Ishikawa (cell line): ENCODE data around the gene CLCNKB.

Source experiments
- EP300 ChIP-seq: IDR thresholded peaks from 2 replicates; pipeline ENCODE4 v1.6.1; 2012; ENCODE audit warnings: borderline replicate concordance
- FOXM1 ChIP-seq: IDR thresholded peaks from 2 replicates; pipeline ENCODE4 v1.6.1; 2012; ENCODE audit warnings: low read depth, borderline replicate concordance
- NFIC ChIP-seq: IDR thresholded peaks from 2 replicates; pipeline ENCODE4 v1.6.1; 2012
- RAD21 ChIP-seq: IDR thresholded peaks from 2 replicates; pipeline ENCODE4 v1.6.1; 2012; ENCODE audit warnings: low read depth
- TAF1 ChIP-seq: IDR thresholded peaks from 2 replicates; pipeline ENCODE4 v1.6.1; 2012; ENCODE audit warnings: low read depth, mild to moderate bottlenecking
- TCF12 ChIP-seq: IDR thresholded peaks from 2 replicates; pipeline ENCODE4 v1.6.1; 2012; ENCODE audit warnings: low read depth
- TEAD4 ChIP-seq: IDR thresholded peaks from 2 replicates; pipeline ENCODE4 v1.6.1; 2012
- YY1 ChIP-seq: IDR thresholded peaks from 2 replicates; pipeline ENCODE4 v1.6.1; 2012; ENCODE audit warnings: low read depth
- TF ChIP-seq, protein P1 (sequence below): IDR thresholded peaks from 2 replicates; pipeline ENCODE4 v1.6.1; 2012
- TF ChIP-seq, protein P2 (sequence below): IDR thresholded peaks from 2 replicates; pipeline ENCODE4 v1.6.1; 2012
- TF ChIP-seq, protein P3 (sequence below): IDR thresholded peaks from 2 replicates; pipeline ENCODE4 v1.6.1; 2012; ENCODE audit warnings: low read depth, mild to moderate bottlenecking

DNA sequence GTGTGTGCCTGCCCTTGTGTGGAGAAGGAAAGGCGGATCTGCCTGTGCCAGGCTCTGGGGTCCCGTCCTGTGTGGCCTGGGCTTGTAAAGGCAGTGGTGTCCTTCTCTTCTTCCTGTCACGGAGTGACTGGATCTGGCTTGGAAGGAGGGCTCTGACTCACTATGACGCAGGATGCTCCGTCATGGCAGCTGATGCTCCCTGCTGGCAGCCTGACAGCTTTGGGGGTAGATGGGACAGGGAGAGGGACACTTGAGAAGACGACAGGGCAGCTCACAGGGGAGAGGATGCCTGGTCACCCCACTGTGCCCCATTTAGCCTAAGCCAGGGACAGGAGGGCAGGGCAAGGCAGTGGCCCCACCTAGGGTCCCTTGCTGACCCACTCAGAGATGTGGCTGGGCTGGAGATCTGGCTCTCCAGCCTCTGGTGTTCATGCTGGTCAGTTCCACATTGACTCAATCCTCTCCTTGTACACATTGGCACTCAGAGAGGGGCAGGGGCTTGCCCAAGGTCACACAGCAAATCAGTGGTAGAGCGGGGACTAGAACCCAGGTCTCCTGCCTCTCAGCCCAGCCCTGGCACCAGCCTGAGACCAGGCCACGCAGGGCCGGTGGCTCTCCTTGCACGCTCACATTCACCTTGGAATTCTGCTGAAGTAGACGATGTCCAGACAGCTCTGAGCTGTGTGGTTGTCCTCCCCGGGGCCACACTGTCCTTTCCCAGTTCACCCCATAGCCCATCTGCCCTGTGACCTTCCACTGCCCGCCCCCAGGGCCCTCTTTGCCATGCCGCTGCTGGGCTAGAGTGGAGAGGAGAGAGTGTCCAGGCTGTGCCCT is 32.7 kb downstream of the CLCNKB start:
- TF ChIP-seq RAD21 (no peak), YY1 (no peak), FOXM1 (no peak), TEAD4 (no peak), TCF12 (no peak), EP300 (no peak), TAF1 (no peak), NFIC (no peak)
- TF ChIP-seq, protein P1, sequence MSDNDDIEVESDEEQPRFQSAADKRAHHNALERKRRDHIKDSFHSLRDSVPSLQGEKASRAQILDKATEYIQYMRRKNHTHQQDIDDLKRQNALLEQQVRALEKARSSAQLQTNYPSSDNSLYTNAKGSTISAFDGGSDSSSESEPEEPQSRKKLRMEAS: no peak
- TF ChIP-seq, protein P2, sequence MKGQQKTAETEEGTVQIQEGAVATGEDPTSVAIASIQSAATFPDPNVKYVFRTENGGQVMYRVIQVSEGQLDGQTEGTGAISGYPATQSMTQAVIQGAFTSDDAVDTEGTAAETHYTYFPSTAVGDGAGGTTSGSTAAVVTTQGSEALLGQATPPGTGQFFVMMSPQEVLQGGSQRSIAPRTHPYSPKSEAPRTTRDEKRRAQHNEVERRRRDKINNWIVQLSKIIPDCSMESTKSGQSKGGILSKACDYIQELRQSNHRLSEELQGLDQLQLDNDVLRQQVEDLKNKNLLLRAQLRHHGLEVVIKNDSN: no peak
- TF ChIP-seq, protein P3, sequence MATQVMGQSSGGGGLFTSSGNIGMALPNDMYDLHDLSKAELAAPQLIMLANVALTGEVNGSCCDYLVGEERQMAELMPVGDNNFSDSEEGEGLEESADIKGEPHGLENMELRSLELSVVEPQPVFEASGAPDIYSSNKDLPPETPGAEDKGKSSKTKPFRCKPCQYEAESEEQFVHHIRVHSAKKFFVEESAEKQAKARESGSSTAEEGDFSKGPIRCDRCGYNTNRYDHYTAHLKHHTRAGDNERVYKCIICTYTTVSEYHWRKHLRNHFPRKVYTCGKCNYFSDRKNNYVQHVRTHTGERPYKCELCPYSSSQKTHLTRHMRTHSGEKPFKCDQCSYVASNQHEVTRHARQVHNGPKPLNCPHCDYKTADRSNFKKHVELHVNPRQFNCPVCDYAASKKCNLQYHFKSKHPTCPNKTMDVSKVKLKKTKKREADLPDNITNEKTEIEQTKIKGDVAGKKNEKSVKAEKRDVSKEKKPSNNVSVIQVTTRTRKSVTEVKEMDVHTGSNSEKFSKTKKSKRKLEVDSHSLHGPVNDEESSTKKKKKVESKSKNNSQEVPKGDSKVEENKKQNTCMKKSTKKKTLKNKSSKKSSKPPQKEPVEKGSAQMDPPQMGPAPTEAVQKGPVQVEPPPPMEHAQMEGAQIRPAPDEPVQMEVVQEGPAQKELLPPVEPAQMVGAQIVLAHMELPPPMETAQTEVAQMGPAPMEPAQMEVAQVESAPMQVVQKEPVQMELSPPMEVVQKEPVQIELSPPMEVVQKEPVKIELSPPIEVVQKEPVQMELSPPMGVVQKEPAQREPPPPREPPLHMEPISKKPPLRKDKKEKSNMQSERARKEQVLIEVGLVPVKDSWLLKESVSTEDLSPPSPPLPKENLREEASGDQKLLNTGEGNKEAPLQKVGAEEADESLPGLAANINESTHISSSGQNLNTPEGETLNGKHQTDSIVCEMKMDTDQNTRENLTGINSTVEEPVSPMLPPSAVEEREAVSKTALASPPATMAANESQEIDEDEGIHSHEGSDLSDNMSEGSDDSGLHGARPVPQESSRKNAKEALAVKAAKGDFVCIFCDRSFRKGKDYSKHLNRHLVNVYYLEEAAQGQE: no peak
